ENCODE results near the gene CMSS1. TPM values are rescaled to one million over a fixed set of nuclear protein-coding genes. Genes with fewer than 3 reads are reported as not detected.

Gene CMSS1
- total RNA-seq, 1 experiment from 2014 or later: 64.1 TPM

- no TSS peak for BruUV-seq (replicated peaks)
- RAD21 ChIA-PET (ENCODE audit: low non-redundant PET in 1 of 2, low total read pairs in 2 of 2, uncharacterized antibody in 2 of 2, unreplicated experiment in 2 of 2): no interaction called here
- Histone ChIP-seq H3K9me3 (ENCODE audit: control insufficient read depth in 1 of 2, insufficient read depth in 1 of 2, low read depth in 1 of 2, low read length in 2 of 2) (no peaks in the 10 kb centered on the region), H3K4me3 (replicated peaks in 1 of 2; ENCODE audit: low read depth in 1 of 2, low read length in 2 of 2) (no peak overlapping the region), H3K9me2 (ENCODE audit: insufficient read depth) (no peaks in the 10 kb centered on the region), H3K27me3 (ENCODE audit: insufficient read depth, low read length) (peaks cover 4% of the 10 kb centered on the region; the same call in 1 of the 2 replicates), H4K20me1 (ENCODE audit: insufficient read depth) (no peaks in the 10 kb centered on the region), H3K36me3 (ENCODE audit: control insufficient read depth in 1 of 2, insufficient read depth in 2 of 2, low read length in 2 of 2) (no peaks in the 10 kb centered on the region), H3K79me2 (ENCODE audit: insufficient read depth, low read length) (no peaks in the 10 kb centered on the region), H3K4me2 (ENCODE audit: low read length) (no peak overlapping the region), H3K9ac (ENCODE audit: low read length) (no peak overlapping the region), H3K27ac (ENCODE audit: low read depth, low read length) (no peak overlapping the region), H3K4me1 (ENCODE audit: control insufficient read depth in 1 of 2, insufficient read depth in 2 of 2, low read length in 2 of 2) (no peaks in the 10 kb centered on the region), H2AFZ (ENCODE audit: low read depth, low read length, poor library complexity, severe bottlenecking) (no peak overlapping the region)
- CTCF ChIA-PET: no interaction called here
- TF ChIP-seq ATF3 (IDR thresholded peaks at IDR 0.05): no peak
- TF ChIP-seq REST (IDR thresholded peaks at IDR 0.05; ENCODE audit: low read depth): no peak
- no peak for TF ChIP-seq CBX3 (IDR thresholded peaks at IDR 0.05; ENCODE audit: low read depth)
- no peak for TF ChIP-seq ZFX (IDR thresholded peaks at IDR 0.05)
- TF ChIP-seq FOSL1 (IDR thresholded peaks at IDR 0.05; ENCODE audit: low read depth): no peak
- no peak for TF ChIP-seq RAD21 (IDR thresholded peaks at IDR 0.05; ENCODE audit: low read depth)
- TF ChIP-seq JUND (IDR thresholded peaks at IDR 0.05): no peak
- no peak for TF ChIP-seq SP1 (IDR thresholded peaks at IDR 0.05; ENCODE audit: low read depth)
- TF ChIP-seq SIN3A (IDR thresholded peaks at IDR 0.05; ENCODE audit: low read depth): no peak
- TF ChIP-seq POLR2A (IDR thresholded peaks at IDR 0.05; ENCODE audit: borderline replicate concordance, extremely low read depth, insufficient read depth, insufficient read length): no peak
- no peak for TF ChIP-seq EZH2 (IDR thresholded peaks at IDR 0.05)
- TF ChIP-seq ZBTB33 (IDR thresholded peaks at IDR 0.05; ENCODE audit: extremely low read depth, insufficient replicate concordance, low read length): no peak
- TF ChIP-seq EGR1 (IDR thresholded peaks at IDR 0.05; ENCODE audit: low read depth): no peak
- DNase-seq (ENCODE audit: low read depth, low spot score) (no peak), ATAC-seq (no peak)
- intact Hi-C loops (cut with micrococcal nuclease): no loop called here
- POLR2A ChIA-PET: no interaction called here
Observed at GRCh38 chr3:99795573-99795972, 22.1 kb upstream of the CMSS1 start.
